Measurements from ENCODE around the gene ZNF483.
"Not testable (repeated sequence)": the region's sequence is repeated elsewhere in the genome, so short reads cannot be mapped to it uniquely, and the experiment has no call there.

The ZNF483 gene

GRCh38 chr9:111610149-111610548, 85.2 kb downstream of the ZNF483 start:
- DNase-seq (ENCODE audit: low read depth in 2 of 2) = no peak
- TF ChIP-seq CTCF (IDR thresholded peaks at IDR 0.05; ENCODE audit: low read depth, low read length) = no peak
- no peak overlapping the region for H3K4me3 ChIP-seq (replicated peaks in 1 of 2; ENCODE audit: low read depth in 2 of 2, low read length in 2 of 2)

GRCh38 chr9:111610845-111611244, 85.9 kb downstream of the ZNF483 start:
- no peak overlapping the region for H3K4me3 ChIP-seq (replicated peaks in 1 of 2; ENCODE audit: low read depth in 2 of 2, low read length in 2 of 2)
- TF ChIP-seq CTCF (IDR thresholded peaks at IDR 0.05; ENCODE audit: low read depth, low read length) = no peak
- no peak for DNase-seq (ENCODE audit: low read depth in 2 of 2)

GRCh38 chr9:111613436-111614040, 88.6 kb downstream of the ZNF483 start:
- no peak for TF ChIP-seq CTCF (IDR thresholded peaks at IDR 0.05; ENCODE audit: low read depth, low read length)
- H3K4me3 ChIP-seq (replicated peaks in 1 of 2; ENCODE audit: low read depth in 2 of 2, low read length in 2 of 2) = no peak overlapping the region

GRCh38 chr9:111615928-111616327, 90.9 kb downstream of the ZNF483 start:
- no peak for DNase-seq (ENCODE audit: low read depth in 2 of 2)
- no peak for TF ChIP-seq CTCF (IDR thresholded peaks at IDR 0.05; ENCODE audit: low read depth, low read length)
- no peak overlapping the region for H3K4me3 ChIP-seq (replicated peaks in 1 of 2; ENCODE audit: low read depth in 2 of 2, low read length in 2 of 2)

More at GRCh38 chr9:111613436-111614040, 88.6 kb downstream of the ZNF483 start:
- no peak for DNase-seq (ENCODE audit: low read depth in 2 of 2)

GRCh38 chr9:111617349-111617748, 92.4 kb downstream of the ZNF483 start:
- H3K4me3 ChIP-seq (replicated peaks in 1 of 2; ENCODE audit: low read depth in 2 of 2, low read length in 2 of 2); DNase-seq (ENCODE audit: low read depth in 2 of 2): not testable (repeated sequence)

- H3K4me3 ChIP-seq (replicated peaks in 1 of 2; ENCODE audit: low read depth in 2 of 2, low read length in 2 of 2) = no peak overlapping the region
- DNase-seq (ENCODE audit: low read depth in 2 of 2) = peak; percentile 72 to 73
- peak; percentile 99 for TF ChIP-seq CTCF (IDR thresholded peaks at IDR 0.05; ENCODE audit: low read depth, low read length)
Observed at GRCh38 chr9:111621895-111622480, 97.0 kb downstream of the ZNF483 start.

GRCh38 chr9:111622626-111623025, 97.6 kb downstream of the ZNF483 start:
- TF ChIP-seq CTCF (IDR thresholded peaks at IDR 0.05; ENCODE audit: low read depth, low read length) = no peak
- no peak overlapping the region for H3K4me3 ChIP-seq (replicated peaks in 1 of 2; ENCODE audit: low read depth in 2 of 2, low read length in 2 of 2)
- peak; percentile 85 to 88 for DNase-seq (ENCODE audit: low read depth in 2 of 2)

Measured in cardiac fibroblast (primary cell).